ENCODE results near the gene CROT. TPM values are rescaled to one million over a fixed set of nuclear protein-coding genes. Genes with fewer than 3 reads are reported as not detected.

The CROT gene
- total and polyA plus RNA-seq, 4 donors = 5.3 to 18.7 (median 9.4) TPM

- peaks cover 0 to 4% (median 0%) of the 10 kb centered on the region in 5 donors for H3K4me1 ChIP-seq (ENCODE audit: control insufficient read depth in 5 of 5, insufficient read depth in 5 of 5, low read length in 5 of 5)
- H3K9ac ChIP-seq (ENCODE audit: insufficient read depth in 1 of 2, low read length in 2 of 2) = no peak overlapping the region
- no peak overlapping the region for H3K4me3 ChIP-seq
- H3K9me3 ChIP-seq (ENCODE audit: control insufficient read depth in 4 of 4, insufficient read depth in 3 of 4, low read length in 3 of 4) = no peaks in the 10 kb centered on the region
- ATAC-seq (ENCODE audit: insufficient read depth, low FRiP score) (no peak), DNase-seq (peak in 1 of 3 donors; percentile 10)
- no peak for TF ChIP-seq CTCF (IDR thresholded peaks at IDR 0.05; ENCODE audit: control extremely low read depth, extremely low read depth)
- H3K27ac ChIP-seq (ENCODE audit: low read depth in 1 of 2, low read length in 1 of 2) = no peak overlapping the region
- no peaks in the 10 kb centered on the region for H3K27me3 ChIP-seq (ENCODE audit: control insufficient read depth in 3 of 3, insufficient read depth in 3 of 3, low read length in 2 of 3)
- peaks cover 0 to 2% (median 0%) of the 10 kb centered on the region in 4 donors for H3K36me3 ChIP-seq (ENCODE audit: control insufficient read depth in 4 of 4, insufficient read depth in 4 of 4, low read length in 4 of 4)
Measured at GRCh38 chr7:87404674-87405073, 59.2 kb downstream of the CROT start.

DNA sequence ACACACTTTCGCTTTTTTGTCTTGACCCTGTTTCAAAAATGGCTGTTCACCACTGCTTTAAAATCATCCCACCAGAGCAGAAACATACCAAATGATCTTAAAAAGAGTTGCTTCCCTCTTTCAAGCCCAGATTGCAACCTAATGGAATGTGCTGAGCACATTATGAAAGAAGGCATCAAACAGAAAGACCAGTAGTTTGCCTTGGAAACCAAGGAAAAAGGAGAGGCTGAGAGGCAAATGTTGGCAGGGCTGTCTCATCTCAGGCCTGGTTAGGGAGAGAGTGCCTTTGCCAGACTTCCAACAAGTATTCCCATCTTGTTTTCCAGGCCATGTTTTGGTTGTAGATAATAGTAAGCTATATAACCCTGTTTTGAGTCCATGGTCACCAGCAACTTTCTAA, 65.7 kb downstream of the CROT start:
- H3K36me3 ChIP-seq (ENCODE audit: control insufficient read depth in 4 of 4, insufficient read depth in 4 of 4, low read length in 4 of 4) = no peaks in the 10 kb centered on the region
- H3K9ac ChIP-seq (ENCODE audit: insufficient read depth in 1 of 2, low read length in 2 of 2) = no peak overlapping the region
- no peaks in the 10 kb centered on the region for H3K4me1 ChIP-seq (ENCODE audit: control insufficient read depth in 5 of 5, insufficient read depth in 5 of 5, low read length in 5 of 5)
- no peak for TF ChIP-seq CTCF (IDR thresholded peaks at IDR 0.05; ENCODE audit: control extremely low read depth, extremely low read depth)
- no peaks in the 10 kb centered on the region for H3K27me3 ChIP-seq (ENCODE audit: control insufficient read depth in 3 of 3, insufficient read depth in 3 of 3, low read length in 2 of 3)
- WGBS, 2 donors = 97 to 100% methylated on average over 1 of the region's 1 CpG
- H3K27ac ChIP-seq (ENCODE audit: low read depth in 1 of 2, low read length in 1 of 2) = no peak overlapping the region
- no peaks in the 10 kb centered on the region for H3K9me3 ChIP-seq (ENCODE audit: control insufficient read depth in 4 of 4, insufficient read depth in 3 of 4, low read length in 3 of 4)
- DNase-seq (no peak), ATAC-seq (ENCODE audit: insufficient read depth, low FRiP score) (no peak)
- no peak overlapping the region for H3K4me3 ChIP-seq

GRCh38 chr7:87413029-87413428, 67.6 kb downstream of the CROT start:
- Histone ChIP-seq H3K4me1 (ENCODE audit: control insufficient read depth in 5 of 5, insufficient read depth in 5 of 5, low read length in 5 of 5) (no peaks in the 10 kb centered on the region), H3K9ac (ENCODE audit: insufficient read depth in 1 of 2, low read length in 2 of 2) (no peak overlapping the region), H3K27ac (ENCODE audit: low read depth in 1 of 2, low read length in 1 of 2) (no peak overlapping the region), H3K4me3 (no peak overlapping the region), H3K9me3 (ENCODE audit: control insufficient read depth in 4 of 4, insufficient read depth in 3 of 4, low read length in 3 of 4) (no peaks in the 10 kb centered on the region), H3K27me3 (ENCODE audit: control insufficient read depth in 3 of 3, insufficient read depth in 3 of 3, low read length in 2 of 3) (no peaks in the 10 kb centered on the region), H3K36me3 (ENCODE audit: control insufficient read depth in 4 of 4, insufficient read depth in 4 of 4, low read length in 4 of 4) (no peaks in the 10 kb centered on the region)
- WGBS, 2 donors = 75 to 87% methylated on average over 1 of the region's 1 CpG
- no peak for TF ChIP-seq CTCF (IDR thresholded peaks at IDR 0.05; ENCODE audit: control extremely low read depth, extremely low read depth)
- DNase-seq (no peak), ATAC-seq (ENCODE audit: insufficient read depth, low FRiP score) (no peak)
